Nephron progenitor cell (in vitro differentiated cells): ENCODE results near the gene TMEM253.

ENCODE experiments used
- DNase-seq: peaks from one replicate; pipeline ENCODE4 v3.0.0; 2021
- H3K27ac Mint-ChIP-seq: 2 replicates; pipeline ENCODE4 v1.8.0; 2021; ENCODE audit warnings: mild to moderate bottlenecking, moderate library complexity, mixed read lengths
- H3K27me3 Mint-ChIP-seq: 2 replicates; pipeline ENCODE4 v1.8.0; 2021; ENCODE audit warnings: mild to moderate bottlenecking, low read depth, mixed read lengths; ENCODE audit not compliant: poor library complexity
- H3K36me3 Mint-ChIP-seq: 2 replicates; pipeline ENCODE4 v1.8.0; 2021; ENCODE audit warnings: low read depth, mixed read lengths
- H3K4me1 Mint-ChIP-seq: 2 replicates; pipeline ENCODE4 v1.8.0; 2021; ENCODE audit warnings: mixed read lengths
- H3K4me3 Mint-ChIP-seq: 2 replicates; pipeline ENCODE4 v1.8.0; 2021; ENCODE audit warnings: mild to moderate bottlenecking, moderate library complexity, mixed read lengths
- H3K9me3 Mint-ChIP-seq: 2 replicates; pipeline ENCODE4 v1.8.0; 2021; ENCODE audit warnings: mild to moderate bottlenecking, moderate library complexity, mixed read lengths
- TF ChIP-seq, protein P1 (sequence below): fragments of 200-600 bp; sonication (generic); IDR thresholded peaks from 2 replicates; pipeline ENCODE4 v1.5.0; 2021; ENCODE audit warnings: antibody characterized with exemption

Gene TMEM253

DNA sequence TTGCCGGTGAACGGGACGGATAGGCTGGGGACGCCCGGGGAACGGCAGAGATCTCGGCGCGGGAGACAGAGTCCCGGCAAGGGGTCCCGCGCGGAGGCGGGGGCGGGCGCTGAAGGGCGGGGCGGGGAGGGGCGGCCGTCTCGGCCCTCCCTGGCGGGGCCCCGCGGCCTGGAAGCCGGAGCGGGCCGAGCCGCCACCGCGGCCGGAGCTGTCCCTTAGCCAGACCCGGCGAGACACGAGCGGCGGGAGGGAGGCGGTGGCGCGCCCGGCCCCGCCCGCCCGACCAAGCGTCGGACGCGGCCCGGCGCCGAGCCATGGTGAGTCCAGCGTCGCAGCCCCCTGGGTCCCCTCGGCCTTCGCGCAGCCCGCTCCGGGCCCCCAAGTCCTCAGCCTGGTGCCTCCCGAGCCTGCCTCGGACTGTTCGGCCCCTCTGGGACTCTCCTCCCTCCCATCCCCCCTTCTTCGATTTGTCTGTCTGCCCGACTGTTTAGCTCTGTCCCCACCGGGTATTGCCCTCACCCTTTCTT, 30.7 kb upstream of the TMEM253 start, which contains the start of gene ARHGEF40:
TSS of gene ARHGEF40 (plus strand) at position 222 of the 527 bp plus-strand sequence. CDS start at position 315, 93 bp downstream.
- Mint-ChIP-seq H3K27me3 (peaks cover 2% of the 10 kb centered on the region), H3K27ac (peak within 1 kb of the TSS; percentile 99)

GRCh38 chr14:21070610-21071224, 30.1 kb upstream of the TMEM253 start:
- TF ChIP-seq, protein P1, sequence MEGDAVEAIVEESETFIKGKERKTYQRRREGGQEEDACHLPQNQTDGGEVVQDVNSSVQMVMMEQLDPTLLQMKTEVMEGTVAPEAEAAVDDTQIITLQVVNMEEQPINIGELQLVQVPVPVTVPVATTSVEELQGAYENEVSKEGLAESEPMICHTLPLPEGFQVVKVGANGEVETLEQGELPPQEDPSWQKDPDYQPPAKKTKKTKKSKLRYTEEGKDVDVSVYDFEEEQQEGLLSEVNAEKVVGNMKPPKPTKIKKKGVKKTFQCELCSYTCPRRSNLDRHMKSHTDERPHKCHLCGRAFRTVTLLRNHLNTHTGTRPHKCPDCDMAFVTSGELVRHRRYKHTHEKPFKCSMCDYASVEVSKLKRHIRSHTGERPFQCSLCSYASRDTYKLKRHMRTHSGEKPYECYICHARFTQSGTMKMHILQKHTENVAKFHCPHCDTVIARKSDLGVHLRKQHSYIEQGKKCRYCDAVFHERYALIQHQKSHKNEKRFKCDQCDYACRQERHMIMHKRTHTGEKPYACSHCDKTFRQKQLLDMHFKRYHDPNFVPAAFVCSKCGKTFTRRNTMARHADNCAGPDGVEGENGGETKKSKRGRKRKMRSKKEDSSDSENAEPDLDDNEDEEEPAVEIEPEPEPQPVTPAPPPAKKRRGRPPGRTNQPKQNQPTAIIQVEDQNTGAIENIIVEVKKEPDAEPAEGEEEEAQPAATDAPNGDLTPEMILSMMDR, result no peak
- DNase-seq, result peak; percentile 82
- H3K27ac Mint-ChIP-seq, result peak overlapping the region; percentile 99
- no peaks in the 10 kb centered on the region for H3K27me3 Mint-ChIP-seq
- H3K4me1 Mint-ChIP-seq, result peaks cover 58% of the 10 kb centered on the region
- peaks cover 20% of the 10 kb centered on the region for H3K36me3 Mint-ChIP-seq
- H3K9me3 Mint-ChIP-seq, result no peaks in the 10 kb centered on the region
- H3K4me3 Mint-ChIP-seq, result peak overlapping the region; percentile 94

More for the DNA sequence above, 30.7 kb upstream of the TMEM253 start, which contains the start of gene ARHGEF40:
- TF ChIP-seq, protein P1, result no peak
- peak; percentile 73 for DNase-seq
- Mint-ChIP-seq H3K4me3 (peak within 1 kb of the TSS; percentile 94), H3K9me3 (no peaks in the 10 kb centered on the region), H3K4me1 (peaks cover 60% of the 10 kb centered on the region), H3K36me3 (peaks cover 15% of the 10 kb centered on the region)

DNA sequence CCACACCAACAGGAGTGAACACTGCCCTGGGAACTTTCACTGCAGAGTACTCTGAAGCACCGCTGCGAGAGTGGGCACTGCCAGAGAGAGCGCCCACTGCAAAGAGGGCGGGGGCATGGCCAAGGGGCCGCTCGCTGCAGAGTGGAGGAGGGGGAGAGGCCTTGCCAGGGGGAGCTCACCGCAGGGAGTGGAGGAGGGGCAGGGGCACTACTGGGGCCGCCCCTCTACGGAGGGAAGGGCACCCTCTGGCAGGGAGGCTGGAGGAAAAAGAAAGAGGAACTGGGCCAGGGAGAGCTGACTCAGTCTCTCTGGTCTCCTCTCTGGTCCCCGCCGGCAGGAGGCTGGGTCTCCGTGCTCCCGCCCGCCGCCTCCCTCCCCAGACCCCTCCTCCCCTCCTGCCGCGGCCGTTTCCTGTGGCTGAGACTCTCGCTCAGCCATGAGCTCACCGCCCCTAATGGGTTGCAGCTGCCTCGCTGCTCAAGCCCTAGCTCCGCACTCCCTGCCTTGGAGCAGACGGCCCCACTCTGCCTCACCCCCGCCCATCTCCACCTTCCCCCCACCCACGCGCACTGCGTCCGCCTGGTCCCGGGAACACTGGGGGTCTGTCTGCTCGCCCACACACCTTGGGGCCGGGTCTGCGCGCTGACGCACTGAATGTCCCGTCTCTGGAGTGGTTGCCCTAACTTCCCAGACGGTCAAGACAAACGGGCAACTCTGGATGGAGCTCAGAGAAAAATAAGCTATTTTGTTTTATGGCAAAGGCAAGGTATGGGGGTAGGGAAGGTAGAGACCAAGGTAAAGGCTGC, 29.4 kb upstream of the TMEM253 start:
- no peaks in the 10 kb centered on the region for H3K9me3 Mint-ChIP-seq
- peak; percentile 76 for DNase-seq
- peak overlapping the region; percentile 94 for H3K4me3 Mint-ChIP-seq
- H3K36me3 Mint-ChIP-seq, result peaks cover 28% of the 10 kb centered on the region
- TF ChIP-seq, protein P1, result no peak
- peak overlapping the region; percentile 99 for H3K27ac Mint-ChIP-seq
- no peaks in the 10 kb centered on the region for H3K27me3 Mint-ChIP-seq
- H3K4me1 Mint-ChIP-seq, result peaks cover 61% of the 10 kb centered on the region

DNA sequence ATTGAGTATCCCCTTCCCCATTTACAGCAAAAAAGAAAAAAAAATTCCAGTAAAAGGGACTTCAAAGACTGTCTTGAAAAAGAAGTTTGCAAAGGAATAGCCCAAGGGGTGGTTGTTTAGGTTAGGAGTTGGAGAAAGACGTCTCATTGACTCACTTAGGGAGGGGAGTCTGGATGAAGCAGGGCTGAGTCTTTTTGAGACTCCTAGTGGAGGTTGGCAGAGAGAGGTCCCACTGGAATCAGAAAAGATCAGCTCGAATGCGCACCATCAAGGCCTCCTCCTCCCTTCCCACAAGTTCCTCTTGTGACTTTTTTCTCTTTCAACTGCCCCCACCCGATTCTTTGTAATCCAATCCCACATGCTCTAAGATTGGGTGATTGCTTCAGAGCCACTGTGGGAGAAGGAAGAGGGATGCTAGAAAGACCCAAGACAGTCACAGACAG, 28.8 kb upstream of the TMEM253 start:
- TF ChIP-seq, protein P1, result no peak
- H3K4me1 Mint-ChIP-seq, result peaks cover 56% of the 10 kb centered on the region
- peak overlapping the region; percentile 94 for H3K4me3 Mint-ChIP-seq
- DNase-seq, result no peak
- peaks cover 34% of the 10 kb centered on the region for H3K36me3 Mint-ChIP-seq
- no peaks in the 10 kb centered on the region for H3K27me3 Mint-ChIP-seq
- H3K9me3 Mint-ChIP-seq, result no peaks in the 10 kb centered on the region
- H3K27ac Mint-ChIP-seq, result peak overlapping the region; percentile 99

DNA sequence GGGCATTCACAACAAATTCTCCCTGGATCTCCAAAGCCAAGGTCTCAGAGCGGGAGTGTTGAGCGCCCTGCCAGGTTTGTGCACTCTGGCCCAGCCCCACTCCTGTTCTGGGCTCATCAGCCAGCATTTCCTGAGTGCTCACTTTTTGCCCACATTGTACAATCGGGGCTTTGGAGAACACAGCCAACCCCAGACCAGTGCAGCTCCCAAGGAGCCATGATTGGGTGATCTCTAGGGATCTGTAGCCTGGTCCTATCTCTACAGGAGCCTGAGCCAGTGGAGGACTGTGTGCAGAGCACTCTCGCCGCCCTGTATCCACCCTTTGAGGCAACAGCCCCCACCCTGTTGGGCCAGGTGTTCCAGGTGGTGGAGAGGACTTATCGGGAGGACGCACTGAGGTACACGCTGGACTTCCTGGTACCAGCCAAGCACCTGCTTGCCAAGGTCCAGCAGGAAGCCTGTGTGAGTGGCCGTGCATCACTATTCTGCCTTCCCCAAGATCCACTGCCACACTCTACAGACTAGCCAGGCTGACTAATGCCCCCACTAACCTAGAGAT, 28.0 kb upstream of the TMEM253 start:
- peaks cover 42% of the 10 kb centered on the region for H3K36me3 Mint-ChIP-seq
- H3K4me3 Mint-ChIP-seq, result peak overlapping the region; percentile 94
- TF ChIP-seq, protein P1, result no peak
- no peak for DNase-seq
- H3K27me3 Mint-ChIP-seq, result peaks cover 3% of the 10 kb centered on the region
- H3K27ac Mint-ChIP-seq, result peak overlapping the region; percentile 99
- H3K9me3 Mint-ChIP-seq, result no peaks in the 10 kb centered on the region
- peaks cover 50% of the 10 kb centered on the region for H3K4me1 Mint-ChIP-seq
